HG03159 (cell line): Measurements from ENCODE around the gene SOX1.

Experiments
- ATAC-seq: cut with Tn5 transposase; IDR thresholded peaks from one replicate; pipeline ENCODE4 v1.9.1; 2021; ENCODE audit warnings: mild to moderate bottlenecking, moderate library complexity; ENCODE audit not compliant: unreplicated experiment

SOX1 gene

GRCh38 chr13:112071723-112072533 lies 5.0 kb downstream of the SOX1 start:
- ATAC-seq: no peak

- ATAC-seq: no peak
Measured at GRCh38 chr13:112072534-112073244, 5.7 kb downstream of the SOX1 start.

GRCh38 chr13:112073245-112074138 lies 6.5 kb downstream of the SOX1 start:
- ATAC-seq: no peak

GRCh38 chr13:112074139-112074865 lies 7.4 kb downstream of the SOX1 start:
- no peak for ATAC-seq

- ATAC-seq: no peak
Measured at GRCh38 chr13:112077729-112078128, 10.8 kb downstream of the SOX1 start.

- no peak for ATAC-seq
Measured at GRCh38 chr13:112078216-112078615, 11.3 kb downstream of the SOX1 start.

- no peak for ATAC-seq
Measured at GRCh38 chr13:112078879-112079531, 12.1 kb downstream of the SOX1 start.

- ATAC-seq: no peak
Measured at GRCh38 chr13:112079696-112080095, 12.7 kb downstream of the SOX1 start.

- no peak for ATAC-seq
Measured at GRCh38 chr13:112083971-112084370, 17.0 kb downstream of the SOX1 start.

GRCh38 chr13:112092453-112092852 lies 25.5 kb downstream of the SOX1 start:
- ATAC-seq: no peak

GRCh38 chr13:112095354-112095753 lies 28.4 kb downstream of the SOX1 start:
- no peak for ATAC-seq

- ATAC-seq: no peak
Measured at GRCh38 chr13:112096959-112097358, 30.0 kb downstream of the SOX1 start.

GRCh38 chr13:112097770-112098169 lies 30.8 kb downstream of the SOX1 start:
- ATAC-seq: no peak

GRCh38 chr13:112098699-112099098 lies 31.8 kb downstream of the SOX1 start:
- no peak for ATAC-seq

- ATAC-seq: no peak
Measured at GRCh38 chr13:112101360-112101930, 34.5 kb downstream of the SOX1 start.

GRCh38 chr13:112102243-112102642 lies 35.3 kb downstream of the SOX1 start:
- ATAC-seq: no peak

- ATAC-seq: no peak
Measured at GRCh38 chr13:112103260-112103838, 36.4 kb downstream of the SOX1 start.

GRCh38 chr13:112103961-112104880 lies 37.3 kb downstream of the SOX1 start:
- no peak for ATAC-seq
